Activated T-cell treated with anti-CD3 and anti-CD28 coated beads, Interleukin-2, amount 50 U/mL, for 48 hours (primary cell): ENCODE results near the gene CCDC60.

ENCODE experiments used
- DNase-seq, 2 experiments: peaks; one replicate each; pipeline ENCODE4 v3.0.0-alpha.2; 2020

The CCDC60 gene, protein sequence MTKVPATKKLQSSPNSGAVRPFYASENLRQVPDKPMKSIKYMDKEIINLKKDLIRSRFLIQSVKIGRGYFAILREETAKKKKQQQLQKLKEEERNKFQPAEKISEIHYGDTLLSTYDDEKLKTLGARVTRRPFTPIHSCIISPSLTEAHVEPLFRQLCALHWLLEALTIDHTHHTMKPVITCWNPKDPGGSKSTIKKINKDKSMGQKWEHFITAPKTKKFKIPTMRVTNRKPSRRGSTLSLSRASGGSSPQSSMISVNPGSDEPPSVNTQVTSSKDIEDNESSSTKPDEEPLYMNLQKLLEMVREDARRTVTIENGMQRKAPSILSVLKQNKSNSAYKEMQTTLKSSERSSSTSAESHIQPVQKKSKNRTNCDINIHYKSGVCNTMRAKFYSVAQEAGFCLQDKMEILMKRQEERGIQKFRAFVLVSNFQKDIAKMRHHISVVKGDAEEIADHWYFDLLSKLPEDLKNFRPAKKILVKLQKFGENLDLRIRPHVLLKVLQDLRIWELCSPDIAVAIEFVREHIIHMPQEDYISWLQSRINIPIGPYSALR

DNA sequence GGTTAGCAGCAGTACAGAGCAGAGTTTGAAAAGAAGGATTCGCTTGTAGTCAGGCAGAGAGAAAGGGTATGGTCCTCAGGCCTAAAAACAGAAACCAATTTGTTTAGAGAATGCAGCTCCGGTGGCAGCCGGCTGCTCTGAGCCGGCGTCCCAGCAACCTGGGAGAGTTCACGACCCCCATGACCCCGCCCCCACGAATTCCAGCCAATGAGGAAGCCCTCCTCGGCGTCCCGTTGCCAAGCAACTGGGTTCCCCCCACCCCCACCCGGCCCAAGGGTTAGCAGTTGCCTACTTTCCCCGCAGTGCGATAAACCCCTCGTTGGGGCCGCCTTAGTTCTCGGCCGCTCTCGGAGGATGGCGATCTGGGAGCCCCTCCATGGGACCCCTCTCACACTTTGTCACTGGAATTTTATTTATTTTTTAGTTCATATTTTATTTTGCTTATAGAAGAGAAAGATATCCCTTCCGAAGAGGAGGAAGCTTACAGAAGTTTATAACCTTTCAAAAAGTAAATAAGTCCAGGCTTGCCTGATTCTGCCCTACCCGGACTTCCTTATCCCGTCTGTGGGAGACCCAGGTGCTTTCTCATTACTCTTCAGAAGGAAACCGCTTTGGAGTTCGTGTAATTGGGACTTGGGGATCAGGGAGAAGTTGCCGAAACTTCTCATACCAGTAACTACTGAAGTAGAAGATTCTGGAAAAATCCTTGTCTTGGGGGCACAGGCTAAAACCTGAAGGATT, at the start of gene CCDC60:
Gene CCDC60 (plus strand): TSS at position 300 of the 741 bp plus-strand sequence. CDS start 448 bp downstream, outside the sequence.
- DNase-seq, result no peak

DNA sequence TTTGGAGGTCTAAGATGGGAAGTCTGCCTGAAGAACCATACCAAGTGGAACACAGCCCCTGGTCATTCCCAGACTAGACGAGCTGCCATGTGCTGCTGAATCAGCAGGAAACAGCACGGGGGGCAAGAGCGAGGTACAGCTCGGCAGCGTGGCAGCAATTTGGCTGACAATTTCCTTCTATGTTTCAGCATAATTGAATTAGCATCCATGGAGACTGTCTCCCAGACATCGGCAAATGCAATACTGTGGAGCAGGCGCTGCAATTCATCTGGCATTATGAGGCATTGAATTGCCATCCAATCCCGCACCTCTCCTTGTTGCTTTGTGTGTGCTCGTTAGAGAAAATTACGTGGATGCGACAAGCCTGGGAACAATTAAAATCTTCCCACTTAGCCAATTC, 46.0 kb upstream of the CCDC60 start:
- DNase-seq, result no peak

DNA sequence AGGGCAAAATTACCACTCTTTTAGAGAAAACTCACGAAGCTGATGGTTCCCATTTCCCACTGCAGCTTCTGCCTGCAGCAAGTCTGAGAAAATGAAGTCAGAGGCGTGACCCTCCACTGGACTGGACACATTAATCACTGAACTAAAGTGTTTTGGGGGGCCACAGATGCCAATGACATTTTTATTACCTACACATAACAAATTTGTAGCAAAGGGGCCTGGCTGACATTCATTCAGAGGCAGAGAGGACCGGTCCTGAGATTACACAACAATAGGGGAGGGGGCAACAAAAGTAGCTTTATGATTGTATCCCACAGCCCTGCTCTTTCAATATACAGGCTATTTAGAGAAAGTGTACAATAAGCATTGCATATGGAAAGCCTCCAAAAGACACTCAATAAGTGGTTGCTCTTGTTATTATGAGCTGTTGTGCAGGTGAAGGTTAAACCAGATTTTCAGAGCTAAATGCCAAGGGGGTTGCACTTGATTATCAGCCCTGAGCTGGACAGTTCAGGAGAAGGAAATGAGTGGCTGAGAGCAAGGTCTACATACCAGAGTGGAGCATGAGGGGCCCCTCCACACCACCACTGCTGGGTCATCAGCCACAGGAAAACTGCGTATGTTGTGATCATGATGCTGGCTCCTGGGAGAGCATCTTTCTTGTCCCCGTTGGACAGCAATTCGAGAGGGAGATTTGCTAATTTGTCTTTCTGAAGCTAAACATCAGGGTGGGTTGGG, 41.5 kb upstream of the CCDC60 start:
- DNase-seq, result no peak

DNA sequence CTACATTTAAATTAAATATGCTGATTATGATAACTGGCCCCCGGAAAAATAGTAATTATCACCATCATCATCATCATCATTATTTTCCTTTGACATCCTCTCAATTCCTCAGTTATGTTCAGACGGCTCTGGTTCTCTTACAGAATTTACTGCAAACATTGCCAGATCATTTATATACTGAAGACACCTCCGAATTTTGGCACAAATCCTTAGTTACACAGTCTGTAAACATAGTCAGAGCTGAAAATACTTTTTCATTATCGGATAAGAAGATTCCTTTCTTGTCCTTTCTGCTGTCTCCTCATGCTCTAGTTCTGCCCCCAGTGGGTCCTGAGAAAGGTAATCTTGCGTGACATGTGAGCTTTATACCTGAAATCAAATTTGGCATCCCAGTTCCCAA, 40.3 kb upstream of the CCDC60 start:
- no peak for DNase-seq

DNA sequence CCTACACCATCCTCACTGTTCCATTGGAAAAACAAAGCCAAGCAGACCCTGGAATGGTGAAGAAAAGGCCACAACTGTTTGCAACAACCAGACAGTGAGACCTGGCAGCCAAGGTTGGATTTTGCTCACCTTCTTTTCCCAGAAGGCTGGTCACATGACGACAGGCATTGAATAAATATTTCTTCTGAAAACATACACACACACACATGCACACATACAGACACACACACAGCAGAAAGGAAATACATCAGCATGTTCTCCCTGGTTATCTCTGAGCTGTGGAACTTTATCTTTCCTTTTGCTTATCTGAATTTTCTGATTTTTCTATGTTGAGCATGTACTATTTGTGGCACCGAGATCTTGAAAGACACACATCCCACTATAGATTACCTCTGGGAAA, 38.0 kb upstream of the CCDC60 start:
- DNase-seq, result no peak

DNA sequence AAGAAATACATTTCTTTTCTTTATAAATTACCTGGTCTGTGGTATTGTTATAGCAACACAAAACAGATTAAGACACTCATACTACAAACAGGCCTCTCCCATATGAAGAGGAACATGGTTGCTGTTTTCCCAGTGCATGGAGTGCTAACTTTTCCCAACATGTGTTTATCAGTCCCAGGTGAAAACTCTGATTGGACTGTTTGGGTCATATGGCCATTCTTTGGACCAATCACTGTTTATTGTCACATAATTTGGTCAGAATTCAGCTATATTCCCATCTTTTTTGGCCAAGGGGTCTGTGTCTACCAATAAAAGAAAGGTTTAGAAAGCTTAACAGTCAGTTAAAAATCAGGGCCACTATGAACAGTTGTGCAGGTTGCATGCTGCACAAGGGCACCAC, 35.4 kb upstream of the CCDC60 start:
- DNase-seq, result no peak

DNA sequence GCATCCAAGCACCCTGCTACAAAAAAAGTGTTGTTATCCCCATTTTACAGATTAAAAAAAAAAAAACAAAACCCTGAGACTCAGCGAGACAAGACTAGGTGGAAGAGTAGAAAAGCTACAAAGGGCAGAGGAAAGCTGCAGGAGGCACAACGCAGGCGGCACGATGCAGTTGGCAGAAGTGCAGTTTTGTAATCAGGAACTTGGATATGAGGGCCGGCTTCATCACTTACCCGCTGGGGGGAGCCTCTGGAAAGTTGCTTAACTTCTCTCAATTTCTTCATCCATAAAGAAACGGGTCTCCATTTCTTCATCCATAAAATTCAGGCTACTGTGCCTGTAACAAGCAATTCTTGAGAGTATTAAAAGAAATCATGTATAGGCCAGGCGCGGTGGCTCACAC, 33.1 kb upstream of the CCDC60 start:
- DNase-seq, result no peak

DNA sequence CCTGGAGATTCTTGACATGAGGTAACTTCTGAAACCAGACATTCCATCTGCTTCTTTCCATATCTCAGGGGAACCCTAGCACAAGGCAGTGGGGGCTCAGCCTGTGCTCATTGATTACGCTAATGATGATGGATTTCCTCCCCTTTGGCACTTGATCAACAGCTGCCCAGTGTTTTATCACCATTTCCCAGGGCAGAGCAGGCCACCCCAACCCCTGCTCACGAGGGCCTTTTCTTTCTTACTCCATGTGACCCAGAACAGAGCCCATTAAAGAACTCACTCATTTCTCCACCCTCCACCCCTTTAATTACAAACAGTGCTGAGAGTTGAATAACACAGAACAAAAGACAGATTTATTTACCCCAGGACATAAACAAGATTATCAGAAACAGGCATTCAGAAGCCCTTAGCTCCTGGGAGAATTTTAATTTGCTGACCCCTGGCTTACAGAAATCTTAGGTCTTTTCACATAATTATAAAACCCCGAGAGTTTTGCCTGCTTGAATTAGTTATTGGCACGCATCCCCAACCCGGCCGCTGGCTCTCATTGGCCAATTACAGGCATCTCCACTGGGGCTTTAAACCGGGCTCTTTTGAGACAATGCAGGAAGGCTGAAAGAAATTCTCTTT, 32.0 kb upstream of the CCDC60 start:
- DNase-seq, result no peak

DNA sequence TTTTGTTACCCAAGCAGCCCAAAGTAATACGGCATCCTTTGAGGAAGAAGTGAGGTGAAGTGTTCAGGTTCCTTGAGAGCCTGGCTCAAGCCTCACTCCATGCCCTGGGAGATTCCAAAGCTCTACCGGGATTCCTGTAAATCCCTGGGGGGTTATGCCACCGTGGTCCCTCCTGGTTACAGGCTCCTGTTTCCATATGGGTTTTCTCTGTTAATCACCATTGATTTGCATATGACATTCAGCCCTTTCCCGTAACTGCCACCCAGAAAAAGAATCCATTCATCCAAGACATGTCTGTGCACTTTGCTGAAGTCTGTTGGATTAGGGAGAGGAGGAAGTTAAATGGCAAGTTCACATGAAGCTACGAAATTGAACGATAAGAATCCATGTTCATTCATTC, 27.9 kb upstream of the CCDC60 start:
- no peak for DNase-seq

DNA sequence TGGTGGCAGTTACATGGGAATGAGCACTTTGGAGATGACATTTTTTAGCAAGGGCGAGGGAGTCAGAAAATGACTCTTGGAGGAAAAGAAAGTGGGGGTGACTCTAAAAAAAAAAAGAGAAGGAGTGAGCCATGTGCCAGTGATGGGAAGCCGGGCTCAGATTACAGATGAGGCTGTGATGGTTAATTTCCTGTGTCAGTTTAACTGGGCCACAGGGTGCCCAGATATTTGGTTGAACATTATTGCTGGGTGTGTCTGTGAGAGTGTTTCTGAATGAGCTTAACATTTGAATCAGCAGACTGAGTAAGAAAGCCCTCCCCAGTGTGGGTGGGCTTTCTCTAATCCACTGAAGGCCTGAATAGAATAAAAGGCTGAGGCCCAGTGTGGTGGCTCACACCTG, 26.8 kb upstream of the CCDC60 start:
- DNase-seq, result no peak

DNA sequence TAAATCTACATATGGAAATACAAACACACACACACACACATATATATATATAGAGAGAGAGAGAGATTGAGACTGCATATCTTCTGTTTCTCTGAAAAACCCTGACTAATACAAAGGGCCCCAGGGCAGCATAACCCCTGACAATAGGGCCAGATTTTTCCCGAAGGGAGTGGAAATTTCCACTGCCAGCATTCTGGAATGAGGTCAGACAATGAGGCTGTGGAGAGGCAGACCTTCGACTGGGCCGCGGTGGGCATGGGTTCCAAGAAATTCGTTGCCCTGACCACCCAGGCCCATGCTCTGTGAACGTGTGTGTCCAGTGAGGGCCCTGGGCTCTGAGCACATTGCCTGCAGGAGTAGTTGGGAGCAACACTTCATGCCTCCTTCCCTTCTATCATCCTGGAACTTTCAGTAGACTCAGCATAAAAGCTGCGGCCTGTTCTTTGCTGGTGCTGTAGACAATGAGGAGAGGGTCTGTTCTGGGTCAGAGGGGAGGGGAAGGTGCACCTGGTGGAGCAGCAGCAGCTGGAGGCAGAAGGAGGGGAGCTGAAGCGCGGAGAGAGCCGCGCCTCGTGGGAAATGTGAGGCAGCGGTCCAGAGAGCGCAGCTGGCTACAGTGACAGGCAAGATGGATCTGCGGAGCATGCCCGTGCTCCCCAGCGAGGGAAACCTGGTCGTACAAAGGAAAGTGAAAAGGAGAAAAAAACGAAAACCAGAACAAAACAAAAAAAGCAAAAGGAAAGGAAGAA, 25.6 kb upstream of the CCDC60 start:
- DNase-seq, result no peak

DNA sequence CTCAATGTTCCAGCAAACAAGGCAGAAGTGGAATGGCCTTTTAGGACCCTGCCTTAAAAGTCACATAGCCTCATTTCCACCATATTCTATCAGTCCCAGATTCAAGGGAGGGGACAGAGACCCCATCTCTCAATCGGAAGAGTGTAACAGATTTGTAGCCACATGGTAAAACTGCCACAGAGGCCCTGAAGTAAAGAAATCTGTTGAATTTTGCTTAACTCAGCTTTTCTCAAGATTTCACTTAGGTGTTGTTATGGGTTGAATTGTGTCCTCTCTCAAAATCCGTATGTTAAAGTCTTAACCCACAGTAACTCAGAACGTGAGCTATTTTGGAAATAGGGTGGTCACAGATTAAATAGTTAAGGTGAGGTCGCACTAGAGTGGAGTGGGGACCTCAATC, 22.7 kb upstream of the CCDC60 start:
- DNase-seq, result no peak

DNA sequence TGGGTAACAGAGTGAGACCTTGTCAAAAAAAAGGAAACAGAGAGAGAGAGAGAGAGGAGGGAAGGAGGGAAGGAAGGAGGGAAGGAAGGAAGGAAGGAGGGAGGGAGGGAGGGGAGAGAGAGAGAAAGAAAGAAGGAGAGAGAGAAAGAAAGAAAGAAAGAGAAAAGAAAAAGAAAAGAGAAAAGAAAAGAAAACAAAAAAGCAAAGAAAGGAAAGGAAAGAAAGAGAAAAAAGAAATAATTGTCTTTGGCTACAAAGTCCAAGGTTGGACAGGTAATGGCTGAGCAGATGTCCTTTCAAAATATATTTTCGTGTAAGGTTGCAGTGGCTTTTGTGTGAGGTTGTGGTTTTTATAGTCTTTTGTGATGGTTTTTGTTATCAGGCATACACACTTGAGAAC, 21.6 kb upstream of the CCDC60 start:
- no peak for DNase-seq

DNA sequence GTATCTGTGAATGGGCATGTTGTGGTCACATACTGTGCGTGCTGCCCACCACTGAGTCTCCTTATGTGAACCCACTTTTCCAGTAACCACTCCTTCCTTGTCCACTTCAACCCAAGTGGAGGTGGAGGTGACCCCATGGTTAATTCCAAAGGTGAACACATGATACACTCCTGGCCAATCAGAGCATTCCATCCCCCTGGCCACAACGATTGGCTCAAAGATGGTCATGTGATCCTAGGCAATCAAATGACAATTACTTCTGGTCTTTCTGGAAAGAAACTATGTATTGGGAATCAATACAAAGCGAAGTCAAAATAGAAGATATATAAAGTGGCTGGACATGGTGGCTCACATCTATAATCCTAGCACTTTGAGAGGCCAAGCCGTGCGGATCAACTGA, 20.2 kb upstream of the CCDC60 start:
- no peak for DNase-seq

DNA sequence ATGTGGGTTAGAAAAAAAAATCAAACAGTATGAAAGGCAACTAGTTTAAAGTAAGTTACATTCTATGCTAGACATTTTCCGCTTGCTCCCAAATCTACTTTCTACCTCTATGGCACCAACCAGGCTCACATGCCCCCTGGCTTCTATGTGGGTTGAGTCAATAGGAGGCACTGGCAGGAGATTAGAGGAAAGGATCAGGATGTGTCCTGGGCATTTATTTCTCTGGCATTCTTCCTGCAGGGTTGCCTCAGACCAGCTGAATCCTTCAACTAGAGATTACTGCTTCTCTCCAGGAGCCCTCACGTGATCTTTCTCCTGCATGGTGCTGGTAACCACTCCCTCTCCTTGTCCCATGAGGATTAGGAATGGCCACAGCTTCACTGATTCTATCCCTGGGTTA, 14.9 kb upstream of the CCDC60 start:
- no peak for DNase-seq

DNA sequence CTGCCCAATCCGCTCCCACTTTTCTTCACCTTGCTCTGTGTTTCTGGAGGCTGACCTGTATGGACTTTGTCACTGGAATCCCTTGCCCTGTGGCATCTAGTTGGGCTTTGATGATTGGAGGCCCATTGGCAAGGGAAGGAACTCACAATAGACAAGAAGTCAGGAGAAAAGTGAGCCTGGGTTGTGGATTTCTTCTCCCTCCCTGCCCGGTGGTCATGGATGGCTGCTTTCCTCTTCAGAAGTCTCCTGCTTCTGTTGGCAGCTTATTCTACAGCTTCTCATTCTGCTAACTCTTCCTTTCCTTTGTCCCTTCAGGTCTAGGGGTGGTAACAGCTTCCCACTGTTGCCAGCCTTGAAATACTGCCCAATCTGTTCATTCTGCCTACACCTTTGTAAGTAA, 13.9 kb upstream of the CCDC60 start:
- no peak for DNase-seq

DNA sequence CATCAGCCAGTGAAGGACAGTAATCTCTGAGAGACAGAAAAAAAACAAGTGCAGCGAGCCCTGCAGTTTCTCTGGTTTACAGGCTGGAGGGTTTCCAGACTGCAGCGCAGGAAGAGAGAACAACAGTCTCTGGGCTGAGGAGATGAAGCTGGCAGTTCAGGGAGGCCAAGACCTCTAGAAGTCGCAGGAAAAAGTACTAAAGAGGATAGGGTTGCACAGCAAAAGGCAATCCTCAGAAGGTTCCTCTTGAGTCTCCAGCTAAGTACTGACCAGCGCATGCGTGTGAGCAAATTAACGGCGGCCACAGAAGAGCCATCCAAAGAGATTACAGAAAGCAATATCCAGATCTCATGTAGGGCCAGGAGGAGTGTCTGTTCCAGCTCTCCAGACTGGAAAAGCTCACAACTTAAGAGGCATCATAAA, 12.2 kb upstream of the CCDC60 start:
- no peak for DNase-seq

DNA sequence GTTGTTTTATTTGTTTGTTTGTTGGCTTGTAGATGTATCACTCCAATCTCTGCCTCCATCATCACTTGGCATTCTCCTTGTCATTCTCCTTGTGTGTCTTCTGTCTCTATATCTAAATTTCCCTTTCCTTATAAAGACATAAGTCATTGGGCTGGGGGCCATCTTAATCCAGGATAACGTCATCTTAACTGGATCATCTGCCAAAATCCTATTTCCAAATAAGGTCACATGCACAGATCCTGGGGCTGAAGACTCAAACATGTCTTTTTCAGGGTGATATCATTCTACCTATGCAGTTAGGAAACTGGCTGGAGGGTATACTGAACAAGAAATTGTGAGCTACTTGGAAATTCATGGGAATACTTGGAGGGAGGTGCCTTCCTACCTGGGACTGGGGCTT, 8.7 kb upstream of the CCDC60 start:
- DNase-seq, result no peak

DNA sequence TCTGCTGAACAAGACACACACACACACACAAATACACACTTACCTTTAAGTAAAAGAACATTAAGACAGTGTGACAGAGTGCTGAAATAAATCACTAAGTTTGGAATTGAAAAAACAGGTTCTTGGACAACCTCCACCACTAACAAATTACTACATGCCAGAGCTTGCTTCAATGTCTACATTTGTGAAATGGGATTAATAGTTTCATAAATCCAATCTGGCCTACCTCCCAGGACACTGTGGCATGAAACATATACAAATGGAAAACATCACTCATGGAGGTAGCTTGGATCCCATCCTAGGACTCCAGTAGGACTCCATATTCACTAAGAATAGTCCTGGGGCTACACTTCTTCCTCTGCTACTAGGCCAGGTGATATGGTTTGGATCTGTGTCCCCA, 8.2 kb upstream of the CCDC60 start:
- DNase-seq, result no peak

DNA sequence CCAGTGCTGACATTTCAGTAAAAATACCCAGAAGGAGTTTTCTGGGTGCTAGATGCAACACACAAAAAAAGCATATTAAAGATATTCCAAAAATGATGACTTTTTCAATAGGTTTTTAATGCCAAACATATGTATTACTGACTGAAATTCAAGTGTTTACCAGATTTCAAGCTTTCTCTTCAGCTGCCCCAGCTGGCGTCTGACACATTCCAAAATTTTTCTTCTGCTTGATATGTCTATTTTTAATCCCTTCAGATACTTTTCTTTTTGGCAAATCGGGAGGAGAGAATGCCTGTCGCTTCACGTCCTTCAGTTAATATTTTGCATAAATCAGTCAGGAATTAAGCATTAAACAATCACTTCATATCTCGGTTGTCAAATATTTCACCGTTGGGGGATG, 7.1 kb upstream of the CCDC60 start:
- DNase-seq, result no peak

DNA sequence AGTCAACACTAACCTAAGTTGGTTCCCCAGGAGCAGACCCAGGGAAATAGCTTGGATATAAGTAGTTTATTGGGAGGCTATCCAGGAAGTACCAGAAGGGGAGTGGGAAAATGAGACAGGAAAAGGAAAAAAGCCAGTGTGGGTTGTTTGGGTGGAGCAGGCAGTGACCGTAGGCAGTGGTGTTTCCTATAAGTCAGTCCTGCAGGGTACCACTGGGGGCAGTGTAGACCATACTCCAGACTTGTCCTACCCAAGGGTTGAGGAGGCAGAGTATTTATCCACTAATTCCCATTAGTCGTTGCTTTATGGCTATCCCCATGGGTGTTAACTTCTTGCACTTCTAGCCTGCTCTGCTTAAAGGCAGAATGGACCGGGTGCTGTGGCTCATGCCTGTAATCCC, 6.4 kb upstream of the CCDC60 start:
- no peak for DNase-seq
